Chondrocyte (in vitro differentiated cells): Measurements from ENCODE around the gene LPO. TPM values are rescaled to one million over a fixed set of nuclear protein-coding genes. Genes with fewer than 3 reads are reported as not detected.

Source experiments
- DNase-seq: peaks from one replicate; pipeline ENCODE4 v3.0.0; 2021; ENCODE audit warnings: mixed read lengths, low spot score
- H3K27ac Mint-ChIP-seq: one replicate; pipeline ENCODE4 v1.8.0; 2021; ENCODE audit warnings: mild to moderate bottlenecking, moderate library complexity, mixed read lengths; ENCODE audit not compliant: unreplicated experiment
- H3K27me3 Mint-ChIP-seq: 2 replicates; pipeline ENCODE4 v1.8.0; 2021; ENCODE audit warnings: low read depth, mixed read lengths
- H3K36me3 Mint-ChIP-seq: 2 replicates; pipeline ENCODE4 v1.8.0; 2021; ENCODE audit warnings: low read depth, mixed read lengths
- H3K4me1 Mint-ChIP-seq: 2 replicates; pipeline ENCODE4 v1.8.0; 2021; ENCODE audit warnings: low read depth, mild to moderate bottlenecking, mixed read lengths
- H3K4me3 Mint-ChIP-seq: one replicate; pipeline ENCODE4 v1.8.0; 2021; ENCODE audit warnings: mild to moderate bottlenecking, moderate library complexity, mixed read lengths; ENCODE audit not compliant: unreplicated experiment
- H3K9me3 Mint-ChIP-seq: 2 replicates; pipeline ENCODE4 v1.8.0; 2021; ENCODE audit warnings: low read depth, mixed read lengths
- CTCF ChIP-seq: fragments of 200-600 bp; sonication (generic); IDR thresholded peaks from 2 replicates; pipeline ENCODE4 v1.5.0; 2021; ENCODE audit warnings: antibody characterized with exemption, mild to moderate bottlenecking, moderate library complexity
- total RNA-seq: library from RNA; stranded (reverse); gene quantifications from 3 replicates; pipeline ENCODE4 v1.2.1, GENCODE V29; 2021

LPO gene
- total RNA-seq, 1 donor from 2014 or later = not detected

GRCh38 chr17:58228679-58229078, 9.7 kb upstream of the LPO start:
- TF ChIP-seq CTCF = no peak
- peaks cover 11% of the 10 kb centered on the region for H3K27me3 Mint-ChIP-seq
- H3K4me3 Mint-ChIP-seq = no peak overlapping the region
- no peak overlapping the region for H3K27ac Mint-ChIP-seq
- DNase-seq = no peak
- peaks cover 8% of the 10 kb centered on the region for H3K4me1 Mint-ChIP-seq
- no peaks in the 10 kb centered on the region for H3K36me3 Mint-ChIP-seq
- H3K9me3 Mint-ChIP-seq = no peaks in the 10 kb centered on the region

- DNase-seq = no peak
- no peak for TF ChIP-seq CTCF
- Mint-ChIP-seq H3K4me1 (peaks cover 3% of the 10 kb centered on the region), H3K9me3 (no peaks in the 10 kb centered on the region), H3K4me3 (no peak overlapping the region), H3K36me3 (no peaks in the 10 kb centered on the region), H3K27ac (no peak overlapping the region), H3K27me3 (peaks cover 14% of the 10 kb centered on the region)
These were observed 9.0 kb upstream of the LPO start for GRCh38 chr17:58229384-58229783.

GRCh38 chr17:58229881-58230280, 8.5 kb upstream of the LPO start:
- Mint-ChIP-seq H3K4me3 (no peak overlapping the region), H3K27ac (no peak overlapping the region), H3K4me1 (no peaks in the 10 kb centered on the region), H3K36me3 (no peaks in the 10 kb centered on the region), H3K9me3 (no peaks in the 10 kb centered on the region), H3K27me3 (peaks cover 18% of the 10 kb centered on the region)
- no peak for TF ChIP-seq CTCF
- DNase-seq = no peak

GRCh38 chr17:58231641-58232040, 6.7 kb upstream of the LPO start:
- Mint-ChIP-seq H3K27ac (no peak overlapping the region), H3K36me3 (no peaks in the 10 kb centered on the region), H3K27me3 (peaks cover 32% of the 10 kb centered on the region), H3K4me3 (no peak overlapping the region), H3K9me3 (no peaks in the 10 kb centered on the region), H3K4me1 (no peaks in the 10 kb centered on the region)
- no peak for DNase-seq
- no peak for TF ChIP-seq CTCF

GRCh38 chr17:58232707-58233156, 5.7 kb upstream of the LPO start:
- no peaks in the 10 kb centered on the region for H3K4me1 Mint-ChIP-seq
- no peak for TF ChIP-seq CTCF
- no peak for DNase-seq
- peaks cover 37% of the 10 kb centered on the region for H3K27me3 Mint-ChIP-seq
- no peak overlapping the region for H3K27ac Mint-ChIP-seq
- no peak overlapping the region for H3K4me3 Mint-ChIP-seq
- H3K9me3 Mint-ChIP-seq = no peaks in the 10 kb centered on the region
- H3K36me3 Mint-ChIP-seq = no peaks in the 10 kb centered on the region
